ENCODE measurements around the gene ZNF467. TPM values are rescaled to one million over a fixed set of nuclear protein-coding genes. Genes with fewer than 3 reads are reported as not detected.
A peak's percentile ranks its signal among the peaks of the same experiment; 100 is the strongest.

Gene ZNF467
- total and polyA plus RNA-seq, 12 donors = 2.2 to 10.5 (median 4.7) TPM

DNA sequence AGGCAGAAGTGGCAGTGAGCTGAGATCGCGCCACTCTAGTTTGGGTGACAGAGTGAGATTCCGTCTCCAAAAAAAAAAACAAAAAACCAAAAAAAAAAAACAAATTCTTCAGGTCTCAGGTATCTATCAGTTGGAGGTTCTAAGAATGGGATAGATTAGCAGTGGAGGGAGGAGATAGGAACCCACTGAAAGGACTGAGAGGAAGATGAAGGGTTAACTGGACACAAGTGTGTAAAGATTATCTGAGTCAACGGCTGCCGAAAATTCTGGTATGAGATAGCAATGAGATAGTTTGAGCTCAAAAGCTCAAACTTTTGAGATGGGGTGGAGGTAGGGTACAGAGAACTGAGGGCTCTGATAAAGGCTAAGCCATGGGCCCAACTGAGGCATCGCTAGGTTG, 12.8 kb downstream of the ZNF467 start:
- ATAC-seq = no peak
- Histone ChIP-seq H3K9me3 (no peaks in the 10 kb centered on the region), H3K27me3 (peaks cover 0 to 25% (median 13%) of the 10 kb centered on the region in 7 donors), H3K27ac (no peak overlapping the region), H3K36me3 (peaks cover 0 to 14% (median 0%) of the 10 kb centered on the region in 9 donors), H3K4me3 (no peak overlapping the region), H3K4me1 (peaks cover 0 to 11% (median 0%) of the 10 kb centered on the region in 9 donors)
- TF ChIP-seq CTCF (IDR thresholded peaks at IDR 0.05) = no peak
- intact Hi-C loops (cut with DNase I) = no loop called here
- no peak for DNase-seq
- WGBS, 2 donors = 71 to 76% methylated on average over 6 of the region's 6 CpGs

- ATAC-seq (no peak), DNase-seq (no peak)
- TF ChIP-seq CTCF (IDR thresholded peaks at IDR 0.05) = no peak
- Histone ChIP-seq H3K9me3 (no peaks in the 10 kb centered on the region), H3K4me1 (no peaks in the 10 kb centered on the region), H3K36me3 (peaks cover 0 to 4% (median 0%) of the 10 kb centered on the region in 9 donors), H3K27ac (no peak overlapping the region), H3K4me3 (no peak overlapping the region), H3K27me3 (peaks cover 0 to 12% (median under 1%) of the 10 kb centered on the region in 7 donors)
- intact Hi-C loops (cut with DNase I) = no loop called here
- WGBS, 2 donors = 81 to 83% methylated on average over 12 of the region's 12 CpGs
Measured at GRCh38 chr7:149759093-149759860, 14.1 kb downstream of the ZNF467 start.

GRCh38 chr7:149753375-149754233, 19.8 kb downstream of the ZNF467 start:
- Histone ChIP-seq H3K27me3 (no peaks in the 10 kb centered on the region), H3K36me3 (no peaks in the 10 kb centered on the region), H3K4me3 (no peak overlapping the region), H3K27ac (no peak overlapping the region), H3K9me3 (peaks cover 0 to 6% (median 0%) of the 10 kb centered on the region in 11 donors), H3K4me1 (no peaks in the 10 kb centered on the region)
- intact Hi-C loops (cut with DNase I) = no loop called here
- WGBS, 2 donors = 54 to 63% methylated on average over 20 of the region's 20 CpGs
- DNase-seq = peak; percentile 40 to 61
- peak in 4 of 8 donors; percentile 29 to 70 (median 48) for ATAC-seq
- TF ChIP-seq CTCF (IDR thresholded peaks at IDR 0.05) = peak; percentile 28 to 72 (median 62)

GRCh38 chr7:149752646-149753045, 20.7 kb downstream of the ZNF467 start:
- Histone ChIP-seq H3K4me1 (no peaks in the 10 kb centered on the region), H3K36me3 (no peaks in the 10 kb centered on the region), H3K27me3 (no peaks in the 10 kb centered on the region), H3K4me3 (no peak overlapping the region), H3K27ac (no peak overlapping the region), H3K9me3 (peaks cover 0 to 6% (median 0%) of the 10 kb centered on the region in 11 donors)
- DNase-seq = no peak
- 77 to 84% methylated on average over 5 of the region's 5 CpGs for WGBS, 2 donors
- peak in 1 of 8 donors; percentile 42 for ATAC-seq
- no peak for TF ChIP-seq CTCF (IDR thresholded peaks at IDR 0.05)
- intact Hi-C loops (cut with DNase I) = no loop called here
